ENCODE data around the gene TRAPPC11. TPM values are rescaled to one million over a fixed set of nuclear protein-coding genes. Genes with fewer than 3 reads are reported as not detected.

TRAPPC11 gene
- total RNA-seq, 1 donor from 2014 or later = 38.2 TPM

DNA sequence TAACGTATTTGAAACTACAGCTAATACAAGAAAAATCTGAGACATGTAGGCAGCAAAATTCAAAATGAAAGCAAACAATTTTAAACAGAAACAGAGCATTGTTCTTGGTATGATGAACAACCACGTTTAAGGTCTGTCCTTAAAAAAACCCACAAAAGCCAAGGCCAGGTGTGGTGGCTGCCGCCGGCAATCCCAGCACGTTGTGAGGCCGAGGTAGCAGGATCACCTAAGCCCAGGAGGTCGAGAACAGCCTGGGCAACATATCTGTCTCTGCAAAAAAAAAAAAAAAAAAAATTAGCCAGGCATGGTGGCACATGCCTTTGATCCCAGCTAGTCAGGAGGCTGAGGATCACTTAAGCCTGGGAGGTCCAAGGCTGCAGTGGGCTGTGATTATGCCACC lies 13.8 kb upstream of the TRAPPC11 start:
- H3K9me3 Mint-ChIP-seq = no peaks in the 10 kb centered on the region
- no peak overlapping the region for H3K27ac Mint-ChIP-seq (ENCODE audit: unreplicated experiment)
- no peak overlapping the region for H3K4me3 Mint-ChIP-seq
- H3K27me3 Mint-ChIP-seq (ENCODE audit: low read depth) = no peaks in the 10 kb centered on the region
- no peak for DNase-seq (ENCODE audit: low read depth, low spot score)
- H3K36me3 Mint-ChIP-seq (ENCODE audit: low read depth) = peaks cover 9% of the 10 kb centered on the region
- no peaks in the 10 kb centered on the region for H3K4me1 Mint-ChIP-seq
- TF ChIP-seq, protein P1, sequence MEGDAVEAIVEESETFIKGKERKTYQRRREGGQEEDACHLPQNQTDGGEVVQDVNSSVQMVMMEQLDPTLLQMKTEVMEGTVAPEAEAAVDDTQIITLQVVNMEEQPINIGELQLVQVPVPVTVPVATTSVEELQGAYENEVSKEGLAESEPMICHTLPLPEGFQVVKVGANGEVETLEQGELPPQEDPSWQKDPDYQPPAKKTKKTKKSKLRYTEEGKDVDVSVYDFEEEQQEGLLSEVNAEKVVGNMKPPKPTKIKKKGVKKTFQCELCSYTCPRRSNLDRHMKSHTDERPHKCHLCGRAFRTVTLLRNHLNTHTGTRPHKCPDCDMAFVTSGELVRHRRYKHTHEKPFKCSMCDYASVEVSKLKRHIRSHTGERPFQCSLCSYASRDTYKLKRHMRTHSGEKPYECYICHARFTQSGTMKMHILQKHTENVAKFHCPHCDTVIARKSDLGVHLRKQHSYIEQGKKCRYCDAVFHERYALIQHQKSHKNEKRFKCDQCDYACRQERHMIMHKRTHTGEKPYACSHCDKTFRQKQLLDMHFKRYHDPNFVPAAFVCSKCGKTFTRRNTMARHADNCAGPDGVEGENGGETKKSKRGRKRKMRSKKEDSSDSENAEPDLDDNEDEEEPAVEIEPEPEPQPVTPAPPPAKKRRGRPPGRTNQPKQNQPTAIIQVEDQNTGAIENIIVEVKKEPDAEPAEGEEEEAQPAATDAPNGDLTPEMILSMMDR (conservative IDR thresholded peaks at IDR 0.05) = no peak

DNA sequence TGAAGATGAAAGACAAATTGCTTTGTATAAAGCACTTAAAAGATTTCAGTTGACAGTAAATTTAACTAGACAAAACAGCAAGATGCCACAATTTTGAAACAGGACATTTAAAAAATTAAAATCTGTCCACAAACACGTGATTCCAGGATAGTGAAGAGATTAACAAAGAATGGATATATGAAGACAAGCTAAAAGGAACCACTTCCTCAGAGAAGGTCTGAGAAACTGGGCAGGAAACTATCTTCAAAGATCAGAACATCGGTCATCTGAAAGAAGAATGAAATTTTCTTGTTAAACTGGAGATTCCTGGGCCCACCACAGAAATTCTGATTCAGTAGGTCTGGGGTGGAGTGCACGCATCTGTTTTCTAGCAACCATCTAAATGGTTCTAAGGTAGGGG lies 1.5 kb upstream of the TRAPPC11 start:
- Mint-ChIP-seq H3K27ac (ENCODE audit: unreplicated experiment) (no peak overlapping the region), H3K9me3 (no peaks in the 10 kb centered on the region), H3K4me1 (peaks cover 27% of the 10 kb centered on the region), H3K36me3 (ENCODE audit: low read depth) (no peaks in the 10 kb centered on the region), H3K27me3 (ENCODE audit: low read depth) (no peaks in the 10 kb centered on the region), H3K4me3 (peak overlapping the region; percentile 92)
- TF ChIP-seq, protein P1 (conservative IDR thresholded peaks at IDR 0.05) = no peak
- no peak for DNase-seq (ENCODE audit: low read depth, low spot score)

DNA sequence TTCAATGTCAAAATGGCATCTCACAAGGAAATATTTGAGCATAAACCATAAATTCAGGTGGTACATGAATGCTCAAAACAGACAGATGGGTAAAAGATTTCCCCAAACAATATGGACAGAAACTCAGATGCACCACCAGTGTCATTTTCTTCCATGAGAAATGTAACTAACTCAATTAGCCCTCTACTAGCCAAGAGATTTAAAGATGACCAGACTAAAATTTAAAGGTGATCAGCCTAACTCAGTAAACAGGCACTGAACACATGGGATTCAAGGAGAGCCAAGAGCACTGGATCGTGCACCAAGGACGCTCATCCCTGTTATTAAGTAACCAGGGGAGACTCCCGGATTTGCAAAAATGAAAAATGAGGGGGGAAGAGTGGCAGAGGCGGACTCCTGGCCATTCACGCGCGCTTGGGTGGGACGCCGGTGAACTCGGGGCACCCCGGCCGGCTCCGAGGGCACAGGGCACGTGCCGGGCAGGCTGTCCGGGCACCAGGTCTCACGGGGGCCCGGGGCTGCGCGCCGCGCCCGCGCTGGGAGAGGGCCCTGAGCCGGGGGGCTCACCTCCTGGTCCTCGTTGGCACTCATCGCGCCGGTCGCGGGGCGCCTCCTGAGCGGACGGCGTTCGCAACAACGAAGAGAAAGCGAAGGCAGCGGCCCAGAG lies 598 bp upstream of the TRAPPC11 start:
- peak overlapping the region; percentile 94 for H3K27ac Mint-ChIP-seq (ENCODE audit: unreplicated experiment)
- no peaks in the 10 kb centered on the region for H3K27me3 Mint-ChIP-seq (ENCODE audit: low read depth)
- TF ChIP-seq, protein P1 (conservative IDR thresholded peaks at IDR 0.05) = no peak
- peaks cover 27% of the 10 kb centered on the region for H3K4me1 Mint-ChIP-seq
- H3K36me3 Mint-ChIP-seq (ENCODE audit: low read depth) = no peaks in the 10 kb centered on the region
- peak; percentile 14 for DNase-seq (ENCODE audit: low read depth, low spot score)
- peak overlapping the region; percentile 92 for H3K4me3 Mint-ChIP-seq
- H3K9me3 Mint-ChIP-seq = no peaks in the 10 kb centered on the region

DNA sequence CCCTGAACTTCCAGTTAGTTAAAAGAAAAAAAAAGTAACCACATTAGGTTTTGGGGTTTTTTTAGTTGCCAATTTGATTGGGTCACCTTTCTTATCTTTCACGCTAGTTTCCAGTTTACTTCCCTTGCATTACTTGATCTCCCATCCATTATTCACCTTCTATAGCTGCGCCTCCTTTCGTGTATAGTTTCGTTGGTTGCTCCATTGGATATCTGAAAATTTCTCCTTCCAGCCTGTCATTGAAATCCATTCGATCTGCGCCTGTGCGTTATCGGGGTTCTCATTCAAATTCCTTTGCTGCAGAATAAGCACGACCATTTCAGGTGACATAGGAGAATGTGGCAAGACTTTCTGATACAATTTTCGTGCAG lies 764 bp downstream of the TRAPPC11 start:
- Mint-ChIP-seq H3K27me3 (ENCODE audit: low read depth) (no peaks in the 10 kb centered on the region), H3K36me3 (ENCODE audit: low read depth) (peaks cover 4% of the 10 kb centered on the region), H3K9me3 (no peaks in the 10 kb centered on the region), H3K4me3 (peak overlapping the region; percentile 85), H3K4me1 (peaks cover 32% of the 10 kb centered on the region), H3K27ac (ENCODE audit: unreplicated experiment) (peak overlapping the region; percentile 92)
- TF ChIP-seq, protein P1 (conservative IDR thresholded peaks at IDR 0.05) = no peak
- DNase-seq (ENCODE audit: low read depth, low spot score) = no peak

DNA sequence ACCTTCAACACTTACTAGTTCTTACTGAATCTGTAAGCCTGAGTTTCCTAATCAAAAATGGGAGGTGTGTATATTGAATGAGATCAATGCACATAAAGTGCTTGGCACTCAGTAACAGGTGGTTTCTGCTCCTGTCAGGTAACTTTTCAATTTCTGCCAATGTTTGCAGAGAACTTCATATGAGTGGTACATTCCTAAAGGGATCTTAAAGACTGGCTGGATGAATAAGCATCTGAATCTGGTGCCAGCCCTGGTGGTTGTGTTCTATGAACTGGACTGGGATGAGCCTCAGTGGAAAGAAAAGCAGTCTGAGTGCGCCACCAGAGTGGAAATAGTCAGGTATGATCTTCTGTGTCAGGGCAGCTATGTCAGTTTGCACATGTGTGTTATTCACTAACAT lies 7.0 kb downstream of the TRAPPC11 start:
- H3K4me1 Mint-ChIP-seq = peaks cover 5% of the 10 kb centered on the region
- TF ChIP-seq, protein P1 (conservative IDR thresholded peaks at IDR 0.05) = no peak
- H3K27me3 Mint-ChIP-seq (ENCODE audit: low read depth) = no peaks in the 10 kb centered on the region
- no peak for DNase-seq (ENCODE audit: low read depth, low spot score)
- H3K36me3 Mint-ChIP-seq (ENCODE audit: low read depth) = peaks cover 10% of the 10 kb centered on the region
- H3K4me3 Mint-ChIP-seq = no peak overlapping the region
- H3K27ac Mint-ChIP-seq (ENCODE audit: unreplicated experiment) = no peak overlapping the region
- no peaks in the 10 kb centered on the region for H3K9me3 Mint-ChIP-seq
